K562 (cell line): ENCODE results near the gene RAB13. TPM values are rescaled to one million over a fixed set of nuclear protein-coding genes. Genes with fewer than 3 reads are reported as not detected.
A peak's percentile ranks its signal among the peaks of the same experiment; 100 is the strongest.

ENCODE experiments used
- CXXC5 ChIP-seq: fragments of 250-450 bp; sonication (Bioruptor Pico); IDR thresholded peaks from 2 replicates; pipeline ENCODE4 v1.8.0; 2022; ENCODE audit warnings: inconsistent platforms, mild to moderate bottlenecking, moderate library complexity
- DNMT1 ChIP-seq: fragments of 450-650 bp; IDR thresholded peaks from 2 replicates; pipeline ENCODE4 v1.6.1; 2016; ENCODE audit warnings: antibody characterized with exemption, mild to moderate bottlenecking
- FOSL1 ChIP-seq: fragments of 200-800 bp; sonication (Bioruptor generic); conservative IDR thresholded peaks from 2 replicates; pipeline ENCODE4 v1.6.1; 2016; ENCODE audit warnings: missing genetic modification characterization, missing compliant biosample characterization
- FOXA3 ChIP-seq, 2 experiments: fragments of 450-650 bp in 1 of 2; sonication (generic) in 1 of 2; formaldehyde crosslinking; IDR thresholded peaks in 1 of 2; conservative IDR thresholded peaks in 1 of 2; 2 replicates each; pipeline versions ENCODE4 v1.4.0 to v1.8.0; 2020 to 2022; ENCODE audit warnings: mild to moderate bottlenecking in 2 of 2, missing genetic modification reagents in 1 of 2
- HLTF ChIP-seq: fragments of 450-650 bp; IDR thresholded peaks from 2 replicates; pipeline ENCODE4 v1.6.1; 2016
- HMG20B ChIP-seq: fragments of 250-450 bp; sonication (Bioruptor Pico); IDR thresholded peaks from 2 replicates; pipeline ENCODE4 v1.5.0; 2021; ENCODE audit warnings: mild to moderate bottlenecking
- MIER1 ChIP-seq: fragments of 450-650 bp; IDR thresholded peaks from 2 replicates; pipeline ENCODE4 v1.6.1; 2016; ENCODE audit warnings: antibody characterized with exemption, mild to moderate bottlenecking, low read depth
- POLR2A ChIP-seq: fragments of 450-650 bp; conservative IDR thresholded peaks from 2 replicates; pipeline ENCODE4 v1.6.1; 2016
- POLR3A ChIP-seq: IDR thresholded peaks from 2 replicates; pipeline ENCODE4 v1.6.1; 2011; ENCODE audit warnings: borderline replicate concordance, mild to moderate bottlenecking, moderate library complexity; ENCODE audit not compliant: insufficient read length, insufficient read depth; ENCODE audit errors: extremely low read depth
- RAD51 ChIP-seq: fragments of 450-650 bp; IDR thresholded peaks from 2 replicates; pipeline ENCODE4 v1.7.1; 2016; ENCODE audit warnings: low read depth, mild to moderate bottlenecking, borderline replicate concordance
- RBBP5 ChIP-seq: fragments of 200-600 bp; sonication (generic); IDR thresholded peaks from 2 replicates; pipeline ENCODE4 v1.6.1; 2012; ENCODE audit warnings: borderline replicate concordance, mild to moderate bottlenecking, low read length, control low read depth, inconsistent platforms; ENCODE audit not compliant: insufficient read depth, poor library complexity, severe bottlenecking
- RBM14 ChIP-seq: fragments of 200-400 bp; formaldehyde crosslinking; IDR thresholded peaks from 2 replicates; pipeline ENCODE4 v1.6.1; 2018; ENCODE audit warnings: low read depth, mild to moderate bottlenecking, low read length, moderate library complexity, borderline replicate concordance; ENCODE audit not compliant: insufficient read depth
- SIN3A ChIP-seq, 2 experiments: fragments of 150-350 bp in 1 of 2; IDR thresholded peaks; 2 replicates each; pipeline ENCODE4 v1.6.1; 2011 to 2016; ENCODE audit warnings: borderline replicate concordance in 2 of 2, low read depth in 2 of 2, low read length in 2 of 2, mild to moderate bottlenecking in 2 of 2, moderate library complexity in 2 of 2; ENCODE audit not compliant: control insufficient read depth in 1 of 2
- XRCC4 ChIP-seq: IDR thresholded peaks from one replicate; pipeline ENCODE4 v1.6.1; 2011; ENCODE audit not compliant: insufficient read depth, insufficient read length; ENCODE audit errors: extremely low read depth
- ZBTB17 ChIP-seq: fragments of 450-650 bp; formaldehyde crosslinking; IDR thresholded peaks from 2 replicates; pipeline ENCODE4 v1.4.0; 2020; ENCODE audit warnings: mild to moderate bottlenecking
- ZBTB7A ChIP-seq: IDR thresholded peaks from 2 replicates; pipeline ENCODE4 v1.6.1; 2011; ENCODE audit warnings: low read depth, mild to moderate bottlenecking, low read length, moderate library complexity, borderline replicate concordance; ENCODE audit not compliant: control insufficient read depth
- ZNF140 ChIP-seq: fragments of 250-450 bp; sonication (Bioruptor Pico); IDR thresholded peaks from 2 replicates; pipeline ENCODE4 v1.8.0; 2021; ENCODE audit warnings: moderate library complexity, mild to moderate bottlenecking, inconsistent platforms
- ZNF408 ChIP-seq: fragments of 250-450 bp; sonication (Bioruptor Pico); IDR thresholded peaks from 2 replicates; pipeline ENCODE4 v1.4.0; 2020; ENCODE audit warnings: low read depth, mild to moderate bottlenecking, moderate library complexity
- ZNF589 ChIP-seq: fragments of 200-800 bp; sonication (Bioruptor generic); IDR thresholded peaks from 2 replicates; pipeline ENCODE4 v1.6.1; 2016; ENCODE audit warnings: low read depth, missing genetic modification characterization, missing compliant biosample characterization
- polyA plus RNA-seq, 8 experiments: library from polyadenylated mRNA; depleted of rRNA in 4 of 8; stranded (reverse) in 5 of 8; unstranded in 3 of 8; fragments of >200 nt; fragmentation: Nextera tagmentation in 2 of 8; fragmentation: Illumina TruSeq in 1 of 8; extraction: Ambion mirVana in 2 of 8; extraction: Trizol in 1 of 8; gene quantifications; 2 replicates each; pipeline versions ENCODE4 v1.2.1 to v1.2.3, GENCODE V29; 2011 to 2014; ENCODE audit warnings: inconsistent platforms in 1 of 8, missing spikeins in 1 of 8
- total RNA-seq, 7 experiments: library from RNA; depleted of rRNA in 6 of 7; stranded (reverse); fragments of >200 nt in 6 of 7; fragmentation: Illumina TruSeq in 2 of 7; extraction: Trizol in 2 of 7; gene quantifications; 2 replicates each; pipeline versions ENCODE4 v1.2.1 to v1.2.3, GENCODE V29; 2011 to 2021; ENCODE audit warnings: low replicate concordance in 1 of 7
- TF ChIP-seq, protein P1 (sequence below): fragments of 200-800 bp; sonication (Bioruptor generic); IDR thresholded peaks from 2 replicates; pipeline ENCODE4 v1.6.1; 2017; ENCODE audit warnings: missing genetic modification characterization, missing compliant biosample characterization
- TF ChIP-seq, protein P2 (sequence below): fragments of 450-650 bp; formaldehyde crosslinking; IDR thresholded peaks from 2 replicates; pipeline ENCODE4 v1.4.0; 2020; ENCODE audit warnings: mild to moderate bottlenecking, moderate library complexity
- TF ChIP-seq, protein P3 (sequence below): fragments of 250-450 bp; sonication (Bioruptor Pico); IDR thresholded peaks from 2 replicates; pipeline ENCODE4 v1.8.0; 2021; ENCODE audit warnings: borderline replicate concordance, mild to moderate bottlenecking, moderate library complexity; ENCODE audit not compliant: poor library complexity, severe bottlenecking
- TF ChIP-seq, protein P4 (sequence below): fragments of 250-450 bp; sonication (Bioruptor Pico); IDR thresholded peaks from 2 replicates; pipeline ENCODE4 v1.8.0; 2022; ENCODE audit warnings: moderate library complexity, mild to moderate bottlenecking, inconsistent platforms

The RAB13 gene
- total and polyA plus RNA-seq, 9 of the 15 experiments (the other 6 are each of a cell fraction or from before 2014, with no cell fraction given), result 22.3 to 100 (median 39.8) TPM

DNA sequence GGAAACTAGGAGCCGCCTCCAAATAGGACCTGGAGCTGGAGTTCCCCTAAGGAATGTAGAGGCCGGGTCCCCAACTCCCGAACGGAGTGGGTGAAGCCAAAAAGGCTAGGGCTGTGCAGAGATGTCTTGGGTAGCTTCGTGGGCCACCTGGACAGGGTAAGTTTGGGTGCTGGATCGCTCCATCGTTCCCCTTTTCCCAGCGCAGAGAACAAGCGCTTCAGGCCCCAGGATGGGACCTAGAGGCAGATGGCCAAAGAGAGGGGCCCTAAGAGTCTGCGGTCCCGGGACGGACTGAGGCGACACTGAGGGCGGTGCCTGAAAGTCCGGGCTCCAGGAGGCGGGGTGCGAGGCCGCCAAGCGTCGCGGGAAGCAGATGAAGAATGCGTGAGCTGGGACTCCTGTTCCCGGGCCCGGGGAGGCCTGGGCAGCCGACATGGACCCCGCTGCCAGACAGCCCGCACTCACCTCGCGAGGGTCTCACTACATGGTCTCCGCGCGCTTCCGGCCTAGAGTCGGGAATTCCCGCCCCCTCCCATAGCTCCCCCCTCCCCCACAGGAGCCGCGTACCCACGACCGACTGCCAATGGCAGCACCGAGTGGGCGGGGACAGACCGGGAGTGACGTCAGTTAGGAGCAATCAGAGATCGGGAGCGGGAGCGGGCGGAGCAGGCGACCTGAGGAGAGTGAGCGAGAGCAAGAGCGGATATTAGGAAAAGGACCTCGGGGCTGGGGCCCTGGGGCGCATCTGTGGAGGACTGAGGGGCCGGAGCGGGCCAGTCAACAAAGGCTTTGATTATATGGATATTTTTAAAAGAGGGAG, 22.9 kb downstream of the RAB13 start, which contains the start of gene SLC39A1 (continued):
- TF ChIP-seq ZNF140 (CRISPR knock-in tag), result no peak
- TF ChIP-seq RAD51, result no peak
- no peak for TF ChIP-seq HMG20B (CRISPR knock-in tag)
- TF ChIP-seq MIER1, result no peak
- no peak for TF ChIP-seq RBM14
- TF ChIP-seq, protein P1, sequence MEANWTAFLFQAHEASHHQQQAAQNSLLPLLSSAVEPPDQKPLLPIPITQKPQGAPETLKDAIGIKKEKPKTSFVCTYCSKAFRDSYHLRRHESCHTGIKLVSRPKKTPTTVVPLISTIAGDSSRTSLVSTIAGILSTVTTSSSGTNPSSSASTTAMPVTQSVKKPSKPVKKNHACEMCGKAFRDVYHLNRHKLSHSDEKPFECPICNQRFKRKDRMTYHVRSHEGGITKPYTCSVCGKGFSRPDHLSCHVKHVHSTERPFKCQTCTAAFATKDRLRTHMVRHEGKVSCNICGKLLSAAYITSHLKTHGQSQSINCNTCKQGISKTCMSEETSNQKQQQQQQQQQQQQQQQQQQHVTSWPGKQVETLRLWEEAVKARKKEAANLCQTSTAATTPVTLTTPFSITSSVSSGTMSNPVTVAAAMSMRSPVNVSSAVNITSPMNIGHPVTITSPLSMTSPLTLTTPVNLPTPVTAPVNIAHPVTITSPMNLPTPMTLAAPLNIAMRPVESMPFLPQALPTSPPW (CRISPR knock-in tag), result peak; percentile 89
- TF ChIP-seq FOXA3 (CRISPR knock-in tag; conservative IDR thresholded peaks at IDR 0.05 in 1 of 2, IDR thresholded peaks at IDR 0.05 in 1 of 2), result 0 out of 4 replicates have a peak, but pooled peaks of 1 of the 2 experiments have one; percentile 51
- peak; percentile 64 for TF ChIP-seq RBBP5
- peak; percentile 60; the same call in 1 of the 2 replicates for TF ChIP-seq ZBTB7A
- TF ChIP-seq, protein P2, sequence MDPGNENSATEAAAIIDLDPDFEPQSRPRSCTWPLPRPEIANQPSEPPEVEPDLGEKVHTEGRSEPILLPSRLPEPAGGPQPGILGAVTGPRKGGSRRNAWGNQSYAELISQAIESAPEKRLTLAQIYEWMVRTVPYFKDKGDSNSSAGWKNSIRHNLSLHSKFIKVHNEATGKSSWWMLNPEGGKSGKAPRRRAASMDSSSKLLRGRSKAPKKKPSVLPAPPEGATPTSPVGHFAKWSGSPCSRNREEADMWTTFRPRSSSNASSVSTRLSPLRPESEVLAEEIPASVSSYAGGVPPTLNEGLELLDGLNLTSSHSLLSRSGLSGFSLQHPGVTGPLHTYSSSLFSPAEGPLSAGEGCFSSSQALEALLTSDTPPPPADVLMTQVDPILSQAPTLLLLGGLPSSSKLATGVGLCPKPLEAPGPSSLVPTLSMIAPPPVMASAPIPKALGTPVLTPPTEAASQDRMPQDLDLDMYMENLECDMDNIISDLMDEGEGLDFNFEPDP (CRISPR knock-in tag), result no peak
- no peak for TF ChIP-seq DNMT1
- TF ChIP-seq ZBTB17, result no peak
- peak; percentile 47 to 51; a peak in 1 of 4 replicates for TF ChIP-seq SIN3A (IDR thresholded peaks at IDR 0.05; ENCODE audit: borderline replicate concordance in 2 of 2, control insufficient read depth in 1 of 2, low read depth in 2 of 2, low read length in 2 of 2)
- TF ChIP-seq FOSL1, result peak; percentile 74
- TF ChIP-seq HLTF, result no peak
- TF ChIP-seq, protein P3, sequence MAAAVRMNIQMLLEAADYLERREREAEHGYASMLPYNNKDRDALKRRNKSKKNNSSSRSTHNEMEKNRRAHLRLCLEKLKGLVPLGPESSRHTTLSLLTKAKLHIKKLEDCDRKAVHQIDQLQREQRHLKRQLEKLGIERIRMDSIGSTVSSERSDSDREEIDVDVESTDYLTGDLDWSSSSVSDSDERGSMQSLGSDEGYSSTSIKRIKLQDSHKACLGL (CRISPR knock-in tag), result no peak
- no peak for TF ChIP-seq XRCC4
- peak; percentile 62; the same call in 1 of the 2 replicates for TF ChIP-seq CXXC5 (CRISPR knock-in tag)
- TF ChIP-seq, protein P4, sequence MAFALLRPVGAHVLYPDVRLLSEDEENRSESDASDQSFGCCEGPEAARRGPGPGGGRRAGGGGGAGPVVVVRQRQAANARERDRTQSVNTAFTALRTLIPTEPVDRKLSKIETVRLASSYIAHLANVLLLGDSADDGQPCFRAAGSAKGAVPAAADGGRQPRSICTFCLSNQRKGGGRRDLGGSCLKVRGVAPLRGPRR (CRISPR knock-in tag), result no peak
- TF ChIP-seq POLR2A, result peak; percentile 80
- no peak for TF ChIP-seq ZNF408 (CRISPR knock-in tag)
- 0 out of 2 replicates have a peak, but pooled peaks have one; percentile 51 for TF ChIP-seq ZNF589 (CRISPR knock-in tag)
- TF ChIP-seq POLR3A, result no peak
